ENCODE results near the gene CTBP2.

Gene CTBP2

DNA sequence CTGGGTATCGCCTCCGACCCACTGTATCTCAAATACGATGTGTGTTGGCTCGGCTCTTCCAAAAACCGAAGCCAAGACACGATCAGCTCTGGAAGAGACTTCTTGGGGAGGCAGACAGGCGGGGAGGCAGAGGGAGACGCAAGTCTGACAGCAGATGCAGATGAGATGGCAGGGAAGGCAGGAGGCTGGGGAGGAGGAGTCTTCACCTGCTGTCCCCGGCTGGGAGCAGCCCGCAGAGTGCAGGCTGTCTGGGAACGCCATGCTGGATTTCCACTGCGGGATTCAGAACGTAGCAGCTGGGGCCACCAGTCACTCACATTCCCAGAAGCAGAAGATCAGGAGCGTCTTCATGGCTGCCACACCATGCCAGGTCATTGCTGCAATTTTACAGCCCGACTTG is 29.4 kb downstream of the CTBP2 start:
- in situ Hi-C loops (cut with MboI; ENCODE audit: low pct_unique_long_range_greater_than_20kb, low sequenced_read_pairs) = no loop called here
- DNase-seq = no peak

DNA sequence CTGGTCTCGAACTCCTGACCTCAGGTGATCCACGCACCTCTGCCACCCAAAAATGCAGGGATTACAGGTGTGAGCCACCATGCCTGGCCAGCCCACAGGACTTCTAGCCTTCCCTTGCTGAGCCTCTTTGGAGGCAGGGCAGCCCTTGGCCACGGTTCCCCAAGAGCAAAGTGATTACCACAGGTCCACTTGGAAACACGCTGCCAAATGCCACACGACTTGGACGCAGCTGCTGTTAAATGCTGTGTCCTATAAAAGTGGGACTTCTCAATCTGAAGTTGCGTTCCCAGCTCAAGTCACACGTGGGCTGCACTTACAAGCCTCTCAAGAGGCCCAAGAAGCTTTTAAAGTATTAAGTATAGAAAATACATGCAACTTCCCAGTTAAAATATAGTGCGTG is 30.1 kb downstream of the CTBP2 start:
- DNase-seq = no peak
- in situ Hi-C loops (cut with MboI; ENCODE audit: low pct_unique_long_range_greater_than_20kb, low sequenced_read_pairs) = no loop called here

GRCh38 chr10:125129076-125129458 is 31.3 kb downstream of the CTBP2 start:
- DNase-seq = no peak
- in situ Hi-C loops (cut with MboI; ENCODE audit: low pct_unique_long_range_greater_than_20kb, low sequenced_read_pairs) = no loop called here

DNA sequence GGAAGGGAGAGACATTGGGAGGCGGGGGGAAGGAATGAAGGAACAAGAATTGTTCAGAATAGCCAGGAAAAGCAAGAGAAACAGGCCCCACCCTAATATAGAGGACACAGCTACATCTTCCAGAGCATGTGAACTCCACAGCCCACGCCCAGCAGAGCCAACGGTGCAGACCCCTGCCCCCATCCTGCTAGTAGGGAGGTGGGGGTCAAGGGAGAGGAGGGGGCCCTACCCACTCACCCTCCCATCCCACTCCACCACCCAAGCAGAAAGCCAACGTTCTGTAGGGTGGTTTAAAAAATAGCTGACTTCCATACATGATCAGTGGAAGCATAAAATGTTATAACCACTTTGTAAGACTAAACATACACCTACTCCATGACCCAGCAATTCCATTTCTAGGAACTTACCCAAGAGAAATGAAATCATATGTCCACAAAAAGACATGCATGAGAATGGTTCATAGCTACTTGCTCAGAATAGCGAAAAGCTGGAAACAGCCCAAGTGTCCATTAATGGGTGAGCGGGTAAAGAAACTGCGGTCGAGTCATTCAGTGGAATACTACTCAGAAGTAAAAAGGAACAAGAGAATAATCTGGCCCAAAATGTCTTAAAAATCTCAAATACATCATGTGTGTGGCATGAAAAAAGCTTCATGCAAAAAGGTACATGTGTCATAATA is 31.8 kb downstream of the CTBP2 start:
- no peak for DNase-seq
- in situ Hi-C loops (cut with MboI; ENCODE audit: low pct_unique_long_range_greater_than_20kb, low sequenced_read_pairs) = no loop called here

DNA sequence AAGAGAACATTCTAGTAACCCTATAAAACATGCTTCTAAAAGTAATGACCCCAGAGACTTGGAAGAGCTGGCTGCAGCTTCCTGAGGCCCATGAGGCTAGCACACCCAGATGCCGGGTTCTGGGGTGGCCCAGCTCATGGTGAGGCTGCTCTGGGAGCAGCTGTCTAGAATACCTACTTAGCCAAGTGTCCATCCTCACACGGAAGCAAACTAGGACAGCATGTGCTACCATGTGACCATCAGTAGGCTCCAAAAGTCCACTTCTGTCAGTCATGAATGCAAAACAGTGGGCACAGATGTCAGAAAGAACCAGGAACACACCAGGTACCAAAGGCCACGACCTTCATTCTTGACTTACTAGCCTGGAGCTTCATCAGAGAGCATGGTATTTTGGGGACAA is 32.4 kb downstream of the CTBP2 start:
- in situ Hi-C loops (cut with MboI; ENCODE audit: low pct_unique_long_range_greater_than_20kb, low sequenced_read_pairs) = no loop called here
- DNase-seq = no peak

DNA sequence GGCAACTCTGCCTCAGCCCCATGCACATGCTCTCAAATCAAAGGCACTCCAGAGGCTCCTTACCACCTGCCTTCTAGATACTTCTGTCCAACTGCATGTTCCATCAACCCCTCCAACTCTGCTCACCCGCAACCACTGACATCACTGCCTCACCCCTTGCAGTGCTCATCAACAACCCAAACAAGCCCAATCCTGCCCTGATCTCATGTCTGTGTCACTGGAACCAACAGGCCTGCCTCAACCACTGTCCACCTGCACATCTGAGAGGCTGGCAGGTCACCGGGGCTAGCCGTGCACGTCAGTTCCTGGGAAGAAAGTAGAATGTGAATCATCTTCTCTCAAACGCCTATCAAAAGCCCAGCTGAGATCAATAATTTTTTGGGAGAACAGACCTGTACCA is 33.3 kb downstream of the CTBP2 start:
- in situ Hi-C loops (cut with MboI; ENCODE audit: low pct_unique_long_range_greater_than_20kb, low sequenced_read_pairs) = no loop called here
- DNase-seq = no peak

DNA sequence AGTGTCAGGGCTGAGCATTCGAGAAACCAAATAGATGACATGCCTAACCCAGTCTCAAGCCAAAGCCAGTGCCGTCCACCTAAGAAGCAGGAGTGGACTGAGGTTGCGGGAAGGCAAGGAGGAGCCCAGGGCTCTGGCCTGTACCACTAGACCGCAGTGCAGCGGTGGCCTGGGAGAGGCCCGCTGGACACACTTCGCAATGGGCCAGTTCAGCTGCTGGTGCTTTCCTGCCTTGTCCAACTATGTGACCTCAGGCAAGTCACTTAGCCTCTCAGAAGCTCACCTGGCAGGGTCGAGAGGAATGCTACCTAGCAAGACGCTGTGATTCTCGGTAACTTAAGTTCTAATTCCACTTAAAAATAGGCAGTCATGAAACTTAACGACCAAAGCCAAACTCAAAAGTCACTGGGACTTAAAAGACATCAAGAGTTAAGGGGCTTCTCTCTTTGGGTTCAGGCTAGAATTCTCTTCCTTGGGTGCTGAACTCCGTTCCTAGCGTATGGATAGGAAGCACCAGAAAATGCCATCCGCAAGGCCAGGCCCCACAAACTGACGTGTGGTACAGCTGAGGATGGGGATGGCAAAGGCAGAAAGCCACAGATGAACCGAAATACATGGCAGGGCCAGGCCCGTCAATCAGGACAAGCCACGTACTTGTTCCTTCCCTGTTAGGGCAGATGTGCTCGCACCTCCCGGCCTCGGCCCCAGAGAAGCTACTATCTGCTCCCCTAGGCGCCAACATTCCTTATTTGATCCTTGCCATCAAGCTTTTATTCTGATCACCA is 34.2 kb downstream of the CTBP2 start:
- DNase-seq = no peak
- in situ Hi-C loops (cut with MboI; ENCODE audit: low pct_unique_long_range_greater_than_20kb, low sequenced_read_pairs) = no loop called here

DNA sequence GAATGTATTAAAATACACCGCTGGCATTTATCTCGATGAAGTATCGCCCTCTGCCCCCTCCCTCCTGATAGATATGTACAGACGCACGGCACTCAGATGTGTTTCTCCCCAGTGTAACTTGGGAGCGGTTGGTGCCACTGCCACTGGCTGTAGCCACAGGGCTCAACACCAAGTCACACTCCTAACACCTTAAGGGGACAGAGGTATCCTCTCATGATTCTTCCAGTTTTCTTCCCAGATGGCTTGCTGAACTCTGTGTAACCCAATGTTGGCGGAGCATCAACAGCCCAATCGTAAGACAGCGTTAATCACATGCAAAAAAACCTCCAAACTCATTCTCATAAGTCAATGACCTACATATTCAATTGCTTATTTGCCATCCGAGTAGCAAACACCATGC is 35.5 kb downstream of the CTBP2 start:
- in situ Hi-C loops (cut with MboI; ENCODE audit: low pct_unique_long_range_greater_than_20kb, low sequenced_read_pairs) = no loop called here
- no peak for DNase-seq

- in situ Hi-C loops (cut with MboI; ENCODE audit: low pct_unique_long_range_greater_than_20kb, low sequenced_read_pairs) = no loop called here
- DNase-seq = no peak
Observed at GRCh38 chr10:125124115-125124487, 36.3 kb downstream of the CTBP2 start.

GRCh38 chr10:125123476-125124114 is 36.8 kb downstream of the CTBP2 start:
- no peak for DNase-seq
- in situ Hi-C loops (cut with MboI; ENCODE audit: low pct_unique_long_range_greater_than_20kb, low sequenced_read_pairs) = no loop called here

DNA sequence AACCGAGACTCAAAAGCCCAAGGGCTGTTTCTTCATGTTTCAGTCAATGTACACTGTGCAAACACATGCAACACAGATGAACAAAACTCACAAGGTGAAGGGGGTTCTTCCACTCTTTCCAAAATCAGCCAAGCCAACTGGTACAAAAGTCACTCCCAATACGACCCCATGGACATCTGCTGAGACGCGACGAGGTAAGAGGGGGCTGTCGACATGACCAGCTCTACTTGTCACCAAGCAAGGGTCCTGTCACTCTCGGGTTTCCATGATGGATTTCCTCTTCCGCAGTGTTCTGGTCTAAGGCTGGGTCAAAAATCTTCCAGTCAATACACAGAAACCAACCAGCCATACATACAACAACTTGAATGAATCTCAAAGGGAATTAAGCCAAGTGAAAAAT is 37.8 kb downstream of the CTBP2 start:
- in situ Hi-C loops (cut with MboI; ENCODE audit: low pct_unique_long_range_greater_than_20kb, low sequenced_read_pairs) = no loop called here
- DNase-seq = no peak

- in situ Hi-C loops (cut with MboI; ENCODE audit: low pct_unique_long_range_greater_than_20kb, low sequenced_read_pairs) = no loop called here
- no peak for DNase-seq
Observed at GRCh38 chr10:125121003-125121402, 39.4 kb downstream of the CTBP2 start.

- DNase-seq = no peak
- in situ Hi-C loops (cut with MboI; ENCODE audit: low pct_unique_long_range_greater_than_20kb, low sequenced_read_pairs) = no loop called here
Observed at GRCh38 chr10:125120053-125120710, 40.2 kb downstream of the CTBP2 start.

- DNase-seq = no peak
- in situ Hi-C loops (cut with MboI; ENCODE audit: low pct_unique_long_range_greater_than_20kb, low sequenced_read_pairs) = no loop called here
Observed at GRCh38 chr10:125118701-125119100, 41.7 kb downstream of the CTBP2 start.

DNA sequence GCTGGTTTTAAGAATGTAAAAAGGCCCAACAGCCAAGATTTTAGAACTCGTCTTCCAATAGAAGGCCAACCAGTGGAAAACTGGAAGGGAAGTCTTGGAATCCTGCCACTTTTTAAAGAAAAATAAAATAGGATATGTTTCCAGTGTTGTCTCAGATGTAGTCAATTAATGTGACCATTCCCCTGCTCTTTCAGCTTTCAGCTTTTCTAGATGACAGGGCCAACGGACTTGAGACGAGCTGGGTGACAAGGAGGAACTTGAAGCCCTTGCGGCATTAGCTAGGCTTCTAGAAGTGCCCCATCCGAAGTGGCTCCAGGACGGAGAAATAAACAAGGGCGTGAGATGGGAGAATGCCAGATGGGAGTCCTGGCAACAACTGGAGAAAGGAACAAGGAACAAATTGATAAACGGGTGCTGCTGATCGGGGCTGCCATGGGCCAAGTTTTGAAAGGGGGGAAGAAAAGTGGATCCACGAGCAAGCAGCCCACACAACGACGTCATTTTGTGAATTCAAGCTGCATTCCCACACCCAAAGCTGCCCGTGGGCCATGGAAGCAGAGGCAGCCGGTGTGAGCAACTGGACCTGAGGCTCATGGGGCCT is 42.3 kb downstream of the CTBP2 start:
- no peak for DNase-seq
- in situ Hi-C loops (cut with MboI; ENCODE audit: low pct_unique_long_range_greater_than_20kb, low sequenced_read_pairs) = no loop called here

GRCh38 chr10:125116652-125117310 is 43.6 kb downstream of the CTBP2 start:
- in situ Hi-C loops (cut with MboI; ENCODE audit: low pct_unique_long_range_greater_than_20kb, low sequenced_read_pairs) = no loop called here
- DNase-seq = no peak

GRCh38 chr10:125116041-125116649 is 44.2 kb downstream of the CTBP2 start:
- in situ Hi-C loops (cut with MboI; ENCODE audit: low pct_unique_long_range_greater_than_20kb, low sequenced_read_pairs) = no loop called here
- DNase-seq = no peak

- DNase-seq = no peak
- in situ Hi-C loops (cut with MboI; ENCODE audit: low pct_unique_long_range_greater_than_20kb, low sequenced_read_pairs) = no loop called here
Observed at GRCh38 chr10:125115409-125115808, 45.0 kb downstream of the CTBP2 start.
